Prostate gland (tissue), 2 donors: ENCODE data around the gene PADI6.

Experiments
- CTCF ChIP-seq, 4 experiments: fragments of 200-600 bp in 2 of 4; fragments of 450-650 bp in 2 of 4; sonication (generic) in 2 of 4; IDR thresholded peaks; 1 replicate in 3 of 4; 2 replicates in 1 of 4; pipeline ENCODE4 v1.5.1; 2016 to 2019; ENCODE audit warnings: antibody characterized with exemption in 4 of 4, mild to moderate bottlenecking in 2 of 4, moderate library complexity in 2 of 4
- POLR2A ChIP-seq: fragments of 450-650 bp; IDR thresholded peaks from one replicate; pipeline ENCODE4 v1.6.1; 2016; ENCODE audit warnings: antibody characterized with exemption, mild to moderate bottlenecking
- POLR2AphosphoS5 ChIP-seq: sonication (generic); formaldehyde crosslinking; IDR thresholded peaks from one replicate; pipeline ENCODE4 v1.6.1; 2017; ENCODE audit warnings: antibody characterized with exemption

- TF ChIP-seq POLR2AphosphoS5 (no peak), POLR2A (no peak), CTCF (IDR thresholded peaks at IDR 0.05) (no peak)
Observed at GRCh38 chr1:17372955-17373354, 959 bp downstream of the PADI6 start.
